H9 (cell line): ENCODE results near the gene MFSD6. TPM values are rescaled to one million over a fixed set of nuclear protein-coding genes. Genes with fewer than 3 reads are reported as not detected.

Source experiments
- DNase-seq: peaks from one replicate; pipeline ENCODE4 v3.0.0-alpha.2; 2017
- H2AFZ ChIP-seq: one replicate; pipeline ENCODE4 v1.6.1; 2013; ENCODE audit warnings: mild to moderate bottlenecking, low read length, control low read depth, moderate library complexity
- H2AK5ac ChIP-seq: 2 replicates; pipeline ENCODE4 v1.6.1; 2013; ENCODE audit warnings: low read length, control low read depth, mixed read lengths; ENCODE audit not compliant: insufficient read length
- H2BK120ac ChIP-seq: one replicate; pipeline ENCODE4 v1.6.1; 2013; ENCODE audit warnings: low read depth, mild to moderate bottlenecking, low read length, control low read depth, inconsistent platforms; ENCODE audit not compliant: poor library complexity, severe bottlenecking
- H2BK12ac ChIP-seq: 2 replicates; pipeline ENCODE4 v1.6.1; 2013; ENCODE audit warnings: low read length, control low read depth, mixed read lengths, low read depth; ENCODE audit not compliant: insufficient read length
- H2BK15ac ChIP-seq: 2 replicates; pipeline ENCODE4 v1.6.1; 2013; ENCODE audit warnings: low read depth, low read length, control low read depth
- H2BK20ac ChIP-seq: one replicate; pipeline ENCODE4 v1.6.1; 2013; ENCODE audit warnings: low read depth, mild to moderate bottlenecking, low read length, control low read depth, inconsistent platforms; ENCODE audit not compliant: poor library complexity, severe bottlenecking
- H2BK5ac ChIP-seq: 2 replicates; pipeline ENCODE4 v1.6.1; 2013; ENCODE audit warnings: low read length, control low read depth, mixed read lengths; ENCODE audit not compliant: insufficient read length
- H3K14ac ChIP-seq: 2 replicates; pipeline ENCODE4 v1.6.1; 2013; ENCODE audit warnings: low read length, control low read depth; ENCODE audit not compliant: insufficient read depth
- H3K18ac ChIP-seq: 2 replicates; pipeline ENCODE4 v1.6.1; 2013; ENCODE audit warnings: low read depth, mild to moderate bottlenecking, mixed read lengths, low read length, control low read depth; ENCODE audit not compliant: insufficient read length
- H3K23ac ChIP-seq: 2 replicates; pipeline ENCODE4 v1.6.1; 2013; ENCODE audit warnings: low read length, control low read depth, mixed read lengths, low read depth; ENCODE audit not compliant: insufficient read length
- H3K23me2 ChIP-seq: 2 replicates; pipeline ENCODE4 v1.6.1; 2013; ENCODE audit warnings: low read depth, mild to moderate bottlenecking, mixed read lengths, low read length, control low read depth; ENCODE audit not compliant: insufficient read length, poor library complexity, severe bottlenecking
- H3K27ac ChIP-seq: 2 replicates; pipeline ENCODE4 v1.5.1; 2013; ENCODE audit warnings: low read length, control low read depth, mixed read lengths, low read depth; ENCODE audit not compliant: insufficient read length
- H3K27me3 ChIP-seq: 2 replicates; pipeline ENCODE4 v1.6.1; 2013; ENCODE audit warnings: low read length, control low read depth, inconsistent platforms; ENCODE audit not compliant: insufficient read depth
- H3K4ac ChIP-seq: 2 replicates; pipeline ENCODE4 v1.6.1; 2013; ENCODE audit warnings: low read depth, mild to moderate bottlenecking, control low read depth, inconsistent platforms, low read length, moderate library complexity
- H3K4me1 ChIP-seq: 2 replicates; pipeline ENCODE4 v1.6.1; 2013; ENCODE audit warnings: low read length, control low read depth, inconsistent platforms; ENCODE audit not compliant: insufficient read depth
- H3K4me2 ChIP-seq: 2 replicates; pipeline ENCODE4 v1.6.1; 2013; ENCODE audit warnings: low read length, control low read depth, mixed read lengths; ENCODE audit not compliant: insufficient read length, insufficient read depth
- H3K56ac ChIP-seq: 2 replicates; pipeline ENCODE4 v1.6.1; 2013; ENCODE audit warnings: low read depth, mild to moderate bottlenecking, mixed read lengths, low read length, control low read depth; ENCODE audit not compliant: insufficient read length
- H3K79me1 ChIP-seq: 2 replicates; pipeline ENCODE4 v1.6.1; 2013; ENCODE audit warnings: low read depth, mild to moderate bottlenecking, moderate library complexity, low read length, control low read depth, inconsistent platforms; ENCODE audit not compliant: insufficient read depth, poor library complexity, severe bottlenecking
- H3K79me2 ChIP-seq: 2 replicates; pipeline ENCODE4 v1.6.1; 2013; ENCODE audit warnings: low read length, control low read depth, inconsistent platforms; ENCODE audit not compliant: insufficient read depth
- H3K9ac ChIP-seq: 2 replicates; pipeline ENCODE4 v1.6.1; 2013; ENCODE audit warnings: low read length, control low read depth, mixed read lengths; ENCODE audit not compliant: insufficient read length; ENCODE audit errors: extremely low read depth
- H3K9me3 ChIP-seq: one replicate; pipeline ENCODE4 v1.6.1; 2013; ENCODE audit warnings: low read depth, low read length, inconsistent platforms; ENCODE audit not compliant: control insufficient read depth
- H3T11ph ChIP-seq: one replicate; pipeline ENCODE4 v1.6.1; 2013; ENCODE audit warnings: mild to moderate bottlenecking, low read length, control low read depth, inconsistent platforms
- H4K20me1 ChIP-seq: one replicate; pipeline ENCODE4 v1.6.1; 2013; ENCODE audit not compliant: control insufficient read depth, insufficient read length, insufficient read depth
- H4K5ac ChIP-seq: 2 replicates; pipeline ENCODE4 v1.6.1; 2013; ENCODE audit warnings: low read depth, mild to moderate bottlenecking, mixed read lengths, low read length, control low read depth; ENCODE audit not compliant: insufficient read length
- H4K8ac ChIP-seq: replicated peaks from 2 replicates; pipeline ENCODE4 v1.6.1; 2013; ENCODE audit warnings: low read length, control low read depth, mixed read lengths, low read depth; ENCODE audit not compliant: insufficient read length
- H4K91ac ChIP-seq: 2 replicates; pipeline ENCODE4 v1.6.1; 2013; ENCODE audit warnings: low read depth, mild to moderate bottlenecking, moderate library complexity, mixed read lengths, low read length, control low read depth; ENCODE audit not compliant: insufficient read length
- H3K27ac Mint-ChIP-seq, 3 experiments: 2 replicates in 2 of 3; 3 replicates in 1 of 3; pipeline ENCODE4 v1.8.0; 2020 to 2021; ENCODE audit warnings: mixed read lengths in 3 of 3, mild to moderate bottlenecking in 1 of 3, moderate library complexity in 1 of 3
- H3K27me3 Mint-ChIP-seq: 2 replicates; pipeline ENCODE4 v1.8.0; 2021; ENCODE audit warnings: low read depth, mild to moderate bottlenecking, moderate library complexity, mixed read lengths
- H3K36me3 Mint-ChIP-seq, 3 experiments: 2 replicates in 2 of 3; 3 replicates in 1 of 3; pipeline ENCODE4 v1.8.0; 2020 to 2021; ENCODE audit warnings: low read depth in 3 of 3, mixed read lengths in 3 of 3; ENCODE audit not compliant: insufficient read depth in 1 of 3
- H3K4me1 Mint-ChIP-seq, 2 experiments: 2 replicates each; pipeline ENCODE4 v1.8.0; 2020; ENCODE audit warnings: mixed read lengths in 2 of 2
- H3K4me3 Mint-ChIP-seq, 2 experiments: 2 replicates in 1 of 2; 3 replicates in 1 of 2; pipeline ENCODE4 v1.8.0; 2020 to 2021; ENCODE audit warnings: mild to moderate bottlenecking in 2 of 2, mixed read lengths in 2 of 2, moderate library complexity in 1 of 2
- H3K9me3 Mint-ChIP-seq, 2 experiments: 2 replicates in 1 of 2; 3 replicates in 1 of 2; pipeline ENCODE4 v1.8.0; 2020; ENCODE audit warnings: mild to moderate bottlenecking in 2 of 2, mixed read lengths in 2 of 2, moderate library complexity in 1 of 2
- CTCF ChIP-seq: fragments of 200-600 bp; sonication (generic); conservative IDR thresholded peaks from 3 replicates; pipeline ENCODE4 v1.8.0; 2021; ENCODE audit warnings: antibody characterized with exemption, mild to moderate bottlenecking
- WGBS: extraction: QIAGEN DNeasy Blood & Tissue Kit; methylation state at CpG from one replicate; pipeline ENCODE4 v1.1.7; 2013; ENCODE audit warnings: missing lambda C conversion rate, low lambda C conversion rate, mixed read lengths; ENCODE audit not compliant: insufficient read length; ENCODE audit errors: extremely low coverage; 5-methylcytosine and 5-hydroxymethylcytosine counted together
- total RNA-seq: library from RNA; stranded (reverse); gene quantifications from 2 replicates; pipeline ENCODE4 v1.2.1, GENCODE V29; 2021

MFSD6 gene
- total RNA-seq, 1 experiment from 2014 or later = 4.0 TPM

GRCh38 chr2:190362894-190363293 is 45.3 kb upstream of the MFSD6 start:
- Mint-ChIP-seq H3K4me1 (peaks cover 3 to 6% of the 10 kb centered on the region in 2 experiments; a peak in 3 of 4 replicates), H3K4me3 (no peak overlapping the region), H3K36me3 (no peaks in the 10 kb centered on the region), H3K27ac (no peak overlapping the region), H3K9me3 (no peaks in the 10 kb centered on the region), H3K27me3 (no peaks in the 10 kb centered on the region)
- no peak overlapping the region for H3K23ac ChIP-seq
- no peaks in the 10 kb centered on the region for H3K9me3 ChIP-seq
- no peak overlapping the region for H2AK5ac ChIP-seq
- TF ChIP-seq CTCF = no peak
- H3K14ac ChIP-seq = no peak overlapping the region
- no peak for DNase-seq
- WGBS = no CpG with 5 or more reads among the region's 1 CpG
- H2AFZ ChIP-seq = no peak overlapping the region
- H3T11ph ChIP-seq = no peak overlapping the region
- H3K27ac ChIP-seq = no peak overlapping the region
- no peak overlapping the region for H4K91ac ChIP-seq
- H3K56ac ChIP-seq = no peak overlapping the region
- no peaks in the 10 kb centered on the region for H3K27me3 ChIP-seq
- no peaks in the 10 kb centered on the region for H3K4me1 ChIP-seq
- H4K8ac ChIP-seq = no peak overlapping the region
- H3K79me2 ChIP-seq = no peaks in the 10 kb centered on the region
- H2BK15ac ChIP-seq = no peak overlapping the region
- no peak overlapping the region for H2BK5ac ChIP-seq
- no peak overlapping the region for H3K4me2 ChIP-seq
- H3K4ac ChIP-seq = no peak overlapping the region
- H3K23me2 ChIP-seq = no peaks in the 10 kb centered on the region
- no peaks in the 10 kb centered on the region for H4K20me1 ChIP-seq
- no peak overlapping the region for H2BK20ac ChIP-seq
- no peak overlapping the region for H4K5ac ChIP-seq
- no peak overlapping the region for H2BK120ac ChIP-seq
- no peak overlapping the region for H3K18ac ChIP-seq
- no peak overlapping the region for H2BK12ac ChIP-seq
- H3K9ac ChIP-seq = no peak overlapping the region
- no peaks in the 10 kb centered on the region for H3K79me1 ChIP-seq
